H9 (cell line): Measurements from ENCODE around the gene KSR1. TPM values are rescaled to one million over a fixed set of nuclear protein-coding genes. Genes with fewer than 3 reads are reported as not detected.

Experiments used
- DNase-seq: peaks from one replicate; pipeline ENCODE4 v3.0.0-alpha.2; 2017
- H2AFZ ChIP-seq: one replicate; pipeline ENCODE4 v1.6.1; 2013; ENCODE audit warnings: mild to moderate bottlenecking, low read length, control low read depth, moderate library complexity
- H2AK5ac ChIP-seq: 2 replicates; pipeline ENCODE4 v1.6.1; 2013; ENCODE audit warnings: low read length, control low read depth, mixed read lengths; ENCODE audit not compliant: insufficient read length
- H2BK120ac ChIP-seq: one replicate; pipeline ENCODE4 v1.6.1; 2013; ENCODE audit warnings: low read depth, mild to moderate bottlenecking, low read length, control low read depth, inconsistent platforms; ENCODE audit not compliant: poor library complexity, severe bottlenecking
- H2BK12ac ChIP-seq: 2 replicates; pipeline ENCODE4 v1.6.1; 2013; ENCODE audit warnings: low read length, control low read depth, mixed read lengths, low read depth; ENCODE audit not compliant: insufficient read length
- H2BK15ac ChIP-seq: 2 replicates; pipeline ENCODE4 v1.6.1; 2013; ENCODE audit warnings: low read depth, low read length, control low read depth
- H2BK20ac ChIP-seq: one replicate; pipeline ENCODE4 v1.6.1; 2013; ENCODE audit warnings: low read depth, mild to moderate bottlenecking, low read length, control low read depth, inconsistent platforms; ENCODE audit not compliant: poor library complexity, severe bottlenecking
- H2BK5ac ChIP-seq: 2 replicates; pipeline ENCODE4 v1.6.1; 2013; ENCODE audit warnings: low read length, control low read depth, mixed read lengths; ENCODE audit not compliant: insufficient read length
- H3K14ac ChIP-seq: 2 replicates; pipeline ENCODE4 v1.6.1; 2013; ENCODE audit warnings: low read length, control low read depth; ENCODE audit not compliant: insufficient read depth
- H3K18ac ChIP-seq: 2 replicates; pipeline ENCODE4 v1.6.1; 2013; ENCODE audit warnings: low read depth, mild to moderate bottlenecking, mixed read lengths, low read length, control low read depth; ENCODE audit not compliant: insufficient read length
- H3K23ac ChIP-seq: 2 replicates; pipeline ENCODE4 v1.6.1; 2013; ENCODE audit warnings: low read length, control low read depth, mixed read lengths, low read depth; ENCODE audit not compliant: insufficient read length
- H3K23me2 ChIP-seq: 2 replicates; pipeline ENCODE4 v1.6.1; 2013; ENCODE audit warnings: low read depth, mild to moderate bottlenecking, mixed read lengths, low read length, control low read depth; ENCODE audit not compliant: insufficient read length, poor library complexity, severe bottlenecking
- H3K27ac ChIP-seq: 2 replicates; pipeline ENCODE4 v1.5.1; 2013; ENCODE audit warnings: low read length, control low read depth, mixed read lengths, low read depth; ENCODE audit not compliant: insufficient read length
- H3K27me3 ChIP-seq: 2 replicates; pipeline ENCODE4 v1.6.1; 2013; ENCODE audit warnings: low read length, control low read depth, inconsistent platforms; ENCODE audit not compliant: insufficient read depth
- H3K4ac ChIP-seq: 2 replicates; pipeline ENCODE4 v1.6.1; 2013; ENCODE audit warnings: low read depth, mild to moderate bottlenecking, control low read depth, inconsistent platforms, low read length, moderate library complexity
- H3K4me1 ChIP-seq: 2 replicates; pipeline ENCODE4 v1.6.1; 2013; ENCODE audit warnings: low read length, control low read depth, inconsistent platforms; ENCODE audit not compliant: insufficient read depth
- H3K4me2 ChIP-seq: 2 replicates; pipeline ENCODE4 v1.6.1; 2013; ENCODE audit warnings: low read length, control low read depth, mixed read lengths; ENCODE audit not compliant: insufficient read length, insufficient read depth
- H3K56ac ChIP-seq: 2 replicates; pipeline ENCODE4 v1.6.1; 2013; ENCODE audit warnings: low read depth, mild to moderate bottlenecking, mixed read lengths, low read length, control low read depth; ENCODE audit not compliant: insufficient read length
- H3K79me1 ChIP-seq: 2 replicates; pipeline ENCODE4 v1.6.1; 2013; ENCODE audit warnings: low read depth, mild to moderate bottlenecking, moderate library complexity, low read length, control low read depth, inconsistent platforms; ENCODE audit not compliant: insufficient read depth, poor library complexity, severe bottlenecking
- H3K79me2 ChIP-seq: 2 replicates; pipeline ENCODE4 v1.6.1; 2013; ENCODE audit warnings: low read length, control low read depth, inconsistent platforms; ENCODE audit not compliant: insufficient read depth
- H3K9ac ChIP-seq: 2 replicates; pipeline ENCODE4 v1.6.1; 2013; ENCODE audit warnings: low read length, control low read depth, mixed read lengths; ENCODE audit not compliant: insufficient read length; ENCODE audit errors: extremely low read depth
- H3K9me3 ChIP-seq: one replicate; pipeline ENCODE4 v1.6.1; 2013; ENCODE audit warnings: low read depth, low read length, inconsistent platforms; ENCODE audit not compliant: control insufficient read depth
- H3T11ph ChIP-seq: one replicate; pipeline ENCODE4 v1.6.1; 2013; ENCODE audit warnings: mild to moderate bottlenecking, low read length, control low read depth, inconsistent platforms
- H4K20me1 ChIP-seq: one replicate; pipeline ENCODE4 v1.6.1; 2013; ENCODE audit not compliant: control insufficient read depth, insufficient read length, insufficient read depth
- H4K5ac ChIP-seq: 2 replicates; pipeline ENCODE4 v1.6.1; 2013; ENCODE audit warnings: low read depth, mild to moderate bottlenecking, mixed read lengths, low read length, control low read depth; ENCODE audit not compliant: insufficient read length
- H4K8ac ChIP-seq: replicated peaks from 2 replicates; pipeline ENCODE4 v1.6.1; 2013; ENCODE audit warnings: low read length, control low read depth, mixed read lengths, low read depth; ENCODE audit not compliant: insufficient read length
- H4K91ac ChIP-seq: 2 replicates; pipeline ENCODE4 v1.6.1; 2013; ENCODE audit warnings: low read depth, mild to moderate bottlenecking, moderate library complexity, mixed read lengths, low read length, control low read depth; ENCODE audit not compliant: insufficient read length
- H3K27ac Mint-ChIP-seq, 3 experiments: 2 replicates in 2 of 3; 3 replicates in 1 of 3; pipeline ENCODE4 v1.8.0; 2020 to 2021; ENCODE audit warnings: mixed read lengths in 3 of 3, mild to moderate bottlenecking in 1 of 3, moderate library complexity in 1 of 3
- H3K27me3 Mint-ChIP-seq: 2 replicates; pipeline ENCODE4 v1.8.0; 2021; ENCODE audit warnings: low read depth, mild to moderate bottlenecking, moderate library complexity, mixed read lengths
- H3K36me3 Mint-ChIP-seq, 3 experiments: 2 replicates in 2 of 3; 3 replicates in 1 of 3; pipeline ENCODE4 v1.8.0; 2020 to 2021; ENCODE audit warnings: low read depth in 3 of 3, mixed read lengths in 3 of 3; ENCODE audit not compliant: insufficient read depth in 1 of 3
- H3K4me1 Mint-ChIP-seq, 2 experiments: 2 replicates each; pipeline ENCODE4 v1.8.0; 2020; ENCODE audit warnings: mixed read lengths in 2 of 2
- H3K4me3 Mint-ChIP-seq, 2 experiments: 2 replicates in 1 of 2; 3 replicates in 1 of 2; pipeline ENCODE4 v1.8.0; 2020 to 2021; ENCODE audit warnings: mild to moderate bottlenecking in 2 of 2, mixed read lengths in 2 of 2, moderate library complexity in 1 of 2
- H3K9me3 Mint-ChIP-seq, 2 experiments: 2 replicates in 1 of 2; 3 replicates in 1 of 2; pipeline ENCODE4 v1.8.0; 2020; ENCODE audit warnings: mild to moderate bottlenecking in 2 of 2, mixed read lengths in 2 of 2, moderate library complexity in 1 of 2
- CTCF ChIP-seq: fragments of 200-600 bp; sonication (generic); conservative IDR thresholded peaks from 3 replicates; pipeline ENCODE4 v1.8.0; 2021; ENCODE audit warnings: antibody characterized with exemption, mild to moderate bottlenecking
- WGBS: extraction: QIAGEN DNeasy Blood & Tissue Kit; methylation state at CpG from one replicate; pipeline ENCODE4 v1.1.7; 2013; ENCODE audit warnings: missing lambda C conversion rate, low lambda C conversion rate, mixed read lengths; ENCODE audit not compliant: insufficient read length; ENCODE audit errors: extremely low coverage; 5-methylcytosine and 5-hydroxymethylcytosine counted together
- total RNA-seq: library from RNA; stranded (reverse); gene quantifications from 2 replicates; pipeline ENCODE4 v1.2.1, GENCODE V29; 2021

Gene KSR1
- total RNA-seq, 1 experiment from 2014 or later = 44.9 TPM

- Histone ChIP-seq H3K27me3 (no peaks in the 10 kb centered on the region), H2BK15ac (no peak overlapping the region), H3K14ac (peak overlapping the region; percentile 0; the same call in 1 of the 2 replicates), H3K56ac (no peak overlapping the region), H3K9me3 (no peaks in the 10 kb centered on the region), H3K18ac (no peak overlapping the region), H2AK5ac (no peak overlapping the region), H2BK12ac (no peak overlapping the region), H4K5ac (no peak overlapping the region), H3T11ph (no peak overlapping the region), H3K4me2 (no peak overlapping the region), H2BK120ac (no peak overlapping the region), H3K23me2 (no peaks in the 10 kb centered on the region), H4K91ac (no peak overlapping the region), H3K4me1 (peaks cover 16% of the 10 kb centered on the region), H3K23ac (no peak overlapping the region), H3K27ac (no peak overlapping the region), H2BK5ac (no peak overlapping the region), H2BK20ac (no peak overlapping the region), H4K20me1 (no peaks in the 10 kb centered on the region), H4K8ac (no peak overlapping the region), H3K79me1 (no peaks in the 10 kb centered on the region), H3K4ac (no peak overlapping the region), H2AFZ (no peak overlapping the region), H3K79me2 (peaks cover 1% of the 10 kb centered on the region; the same call in 1 of the 2 replicates), H3K9ac (no peak overlapping the region)
- H3K4me1 Mint-ChIP-seq = peaks cover 52 to 53% of the 10 kb centered on the region in 2 experiments
- TF ChIP-seq CTCF = no peak
- no peaks in the 10 kb centered on the region; a peak in 1 of 7 replicates for H3K36me3 Mint-ChIP-seq
- H3K4me3 Mint-ChIP-seq = no peak overlapping the region
- peak overlapping the region; percentile 21 to 38 (median 31); a peak in 5 of 7 replicates for H3K27ac Mint-ChIP-seq
- H3K9me3 Mint-ChIP-seq = no peaks in the 10 kb centered on the region
- WGBS = no CpG with 5 or more reads among the region's 20 CpGs
- peak; percentile 57 for DNase-seq
- H3K27me3 Mint-ChIP-seq = no peaks in the 10 kb centered on the region; the same call in 1 of the 2 replicates
Observed at GRCh38 chr17:27577121-27577761, 121.0 kb downstream of the KSR1 start.
